Measurements from ENCODE around the gene TMEFF2. TPM values are rescaled to one million over a fixed set of nuclear protein-coding genes. Genes with fewer than 3 reads are reported as not detected.

Gene TMEFF2
- total RNA-seq, 2 experiments from 2014 or later = not detected

- TF ChIP-seq, protein P1, sequence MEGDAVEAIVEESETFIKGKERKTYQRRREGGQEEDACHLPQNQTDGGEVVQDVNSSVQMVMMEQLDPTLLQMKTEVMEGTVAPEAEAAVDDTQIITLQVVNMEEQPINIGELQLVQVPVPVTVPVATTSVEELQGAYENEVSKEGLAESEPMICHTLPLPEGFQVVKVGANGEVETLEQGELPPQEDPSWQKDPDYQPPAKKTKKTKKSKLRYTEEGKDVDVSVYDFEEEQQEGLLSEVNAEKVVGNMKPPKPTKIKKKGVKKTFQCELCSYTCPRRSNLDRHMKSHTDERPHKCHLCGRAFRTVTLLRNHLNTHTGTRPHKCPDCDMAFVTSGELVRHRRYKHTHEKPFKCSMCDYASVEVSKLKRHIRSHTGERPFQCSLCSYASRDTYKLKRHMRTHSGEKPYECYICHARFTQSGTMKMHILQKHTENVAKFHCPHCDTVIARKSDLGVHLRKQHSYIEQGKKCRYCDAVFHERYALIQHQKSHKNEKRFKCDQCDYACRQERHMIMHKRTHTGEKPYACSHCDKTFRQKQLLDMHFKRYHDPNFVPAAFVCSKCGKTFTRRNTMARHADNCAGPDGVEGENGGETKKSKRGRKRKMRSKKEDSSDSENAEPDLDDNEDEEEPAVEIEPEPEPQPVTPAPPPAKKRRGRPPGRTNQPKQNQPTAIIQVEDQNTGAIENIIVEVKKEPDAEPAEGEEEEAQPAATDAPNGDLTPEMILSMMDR (conservative IDR thresholded peaks at IDR 0.05; ENCODE audit: low read length) = no peak
- TF ChIP-seq EZH2phosphoT487 (IDR thresholded peaks at IDR 0.05; ENCODE audit: borderline replicate concordance, low read depth, low read length) = no peak
- Histone ChIP-seq H3K4me1 (ENCODE audit: insufficient read depth, low read length, poor library complexity, severe bottlenecking) (no peaks in the 10 kb centered on the region), H2AFZ (ENCODE audit: low read length) (no peak overlapping the region), H3K27ac (ENCODE audit: low read depth, low read length, poor library complexity, severe bottlenecking) (no peak overlapping the region), H3K9me2 (ENCODE audit: insufficient read depth, low read length) (no peaks in the 10 kb centered on the region), H4K20me1 (ENCODE audit: insufficient read depth, low read length) (no peaks in the 10 kb centered on the region), H3K9me3 (ENCODE audit: low read length) (no peaks in the 10 kb centered on the region), H3K4me3 (ENCODE audit: low read depth, low read length, poor library complexity, severe bottlenecking) (no peak overlapping the region), H3K4me2 (ENCODE audit: low read length) (no peak overlapping the region), H3K36me3 (ENCODE audit: insufficient read depth, low read length) (no peaks in the 10 kb centered on the region), H3K79me2 (ENCODE audit: insufficient read depth, low read depth, low read length) (no peaks in the 10 kb centered on the region)
- intact Hi-C loops (cut with micrococcal nuclease; ENCODE audit: unreplicated experiment) = no loop called here
- ChIA-PET CTCF (ENCODE audit: unreplicated experiment) (no interaction called here), POLR2A (interaction anchor here (0.5 to 0.7 kb wide), 3 partner anchors 27 to 628 kb away, joined by 3 to 4 read pairs (median 3); no protein-coding TSS in a partner anchor)
- DNase-seq (ENCODE audit: low spot score) = no peak
- no TSS peak for BruUV-seq (replicated peaks)
These were observed 36.2 kb upstream of the TMEFF2 start for GRCh38 chr2:192230889-192231453.

DNA sequence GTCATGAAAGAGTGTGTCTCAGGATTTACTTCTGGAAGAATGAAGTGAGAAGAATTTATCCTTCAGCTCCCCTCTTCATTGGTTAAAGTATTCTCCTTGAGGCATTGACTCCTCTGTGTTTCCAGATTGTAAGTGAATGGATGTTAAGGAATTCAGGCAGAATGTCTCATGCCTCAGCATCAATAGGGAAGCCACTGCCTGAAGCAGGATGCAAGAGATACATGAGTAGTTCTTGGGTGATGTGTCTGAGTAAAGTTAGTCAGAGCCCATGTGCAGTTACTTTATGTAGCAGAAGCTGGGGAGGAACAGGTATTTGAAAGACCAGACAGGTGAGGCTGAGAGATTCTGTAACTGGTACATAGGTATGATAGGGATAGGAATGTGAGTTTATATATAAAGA is 34.0 kb upstream of the TMEFF2 start:
- no peak for DNase-seq (ENCODE audit: low spot score)
- CTCF ChIA-PET (ENCODE audit: unreplicated experiment) = no interaction called here
- Histone ChIP-seq H3K9me2 (ENCODE audit: insufficient read depth, low read length) (no peaks in the 10 kb centered on the region), H3K4me2 (ENCODE audit: low read length) (no peak overlapping the region), H3K36me3 (ENCODE audit: insufficient read depth, low read length) (no peaks in the 10 kb centered on the region), H3K79me2 (ENCODE audit: insufficient read depth, low read depth, low read length) (no peaks in the 10 kb centered on the region), H4K20me1 (ENCODE audit: insufficient read depth, low read length) (no peaks in the 10 kb centered on the region), H3K9me3 (ENCODE audit: low read length) (no peaks in the 10 kb centered on the region), H2AFZ (ENCODE audit: low read length) (no peak overlapping the region), H3K27ac (ENCODE audit: low read depth, low read length, poor library complexity, severe bottlenecking) (no peak overlapping the region), H3K4me3 (ENCODE audit: low read depth, low read length, poor library complexity, severe bottlenecking) (no peak overlapping the region), H3K4me1 (ENCODE audit: insufficient read depth, low read length, poor library complexity, severe bottlenecking) (no peaks in the 10 kb centered on the region)
- TF ChIP-seq, protein P1 (conservative IDR thresholded peaks at IDR 0.05; ENCODE audit: low read length) = no peak
- no peak for TF ChIP-seq EZH2phosphoT487 (IDR thresholded peaks at IDR 0.05; ENCODE audit: borderline replicate concordance, low read depth, low read length)
- POLR2A ChIA-PET = no interaction called here
- BruUV-seq (replicated peaks) = no TSS peak
- intact Hi-C loops (cut with micrococcal nuclease; ENCODE audit: unreplicated experiment) = no loop called here

DNA sequence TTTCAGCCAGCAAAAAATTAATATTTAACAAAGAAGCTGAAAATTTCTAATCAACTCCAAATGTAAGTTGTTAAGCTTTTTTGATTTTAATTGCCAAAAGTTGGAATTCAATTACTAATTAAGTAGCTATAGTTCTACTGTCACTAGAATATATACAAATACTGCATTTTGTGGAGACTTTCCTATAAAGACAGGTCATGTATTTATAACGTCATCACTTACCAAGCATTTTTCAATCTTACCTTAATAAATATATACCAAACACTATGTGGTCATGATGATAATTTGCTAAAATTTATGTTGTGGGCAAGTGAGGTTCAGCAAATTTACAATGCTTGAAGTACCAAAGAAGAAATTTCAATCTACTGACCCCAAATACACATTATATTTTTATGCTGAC is 24.2 kb upstream of the TMEFF2 start:
- CTCF ChIA-PET (ENCODE audit: unreplicated experiment) = no interaction called here
- no peaks in the 10 kb centered on the region for H3K79me2 ChIP-seq (ENCODE audit: insufficient read depth, low read depth, low read length)

More for the DNA sequence above, 24.2 kb upstream of the TMEFF2 start:
- no peak for DNase-seq (ENCODE audit: low spot score)
- H3K9me3 ChIP-seq (ENCODE audit: low read length) = no peaks in the 10 kb centered on the region
- no peaks in the 10 kb centered on the region for H3K4me1 ChIP-seq (ENCODE audit: insufficient read depth, low read length, poor library complexity, severe bottlenecking)
- intact Hi-C loops (cut with micrococcal nuclease; ENCODE audit: unreplicated experiment) = no loop called here
- no peak overlapping the region for H3K4me3 ChIP-seq (ENCODE audit: low read depth, low read length, poor library complexity, severe bottlenecking)
- H3K4me2 ChIP-seq (ENCODE audit: low read length) = no peak overlapping the region
- POLR2A ChIA-PET = interaction anchor here (1.2 to 2.0 kb wide), 2 partner anchors 12 to 232 kb away, joined by 3 to 8 read pairs; no protein-coding TSS in a partner anchor
- H2AFZ ChIP-seq (ENCODE audit: low read length) = no peak overlapping the region
- no peaks in the 10 kb centered on the region for H3K9me2 ChIP-seq (ENCODE audit: insufficient read depth, low read length)
- H3K27ac ChIP-seq (ENCODE audit: low read depth, low read length, poor library complexity, severe bottlenecking) = no peak overlapping the region
- H3K36me3 ChIP-seq (ENCODE audit: insufficient read depth, low read length) = no peaks in the 10 kb centered on the region
- no peaks in the 10 kb centered on the region for H4K20me1 ChIP-seq (ENCODE audit: insufficient read depth, low read length)
- BruUV-seq (replicated peaks) = no TSS peak
- TF ChIP-seq, protein P1 (conservative IDR thresholded peaks at IDR 0.05; ENCODE audit: low read length) = no peak
- no peak for TF ChIP-seq EZH2phosphoT487 (IDR thresholded peaks at IDR 0.05; ENCODE audit: borderline replicate concordance, low read depth, low read length)
